ENCODE measurements around the gene CDT1. TPM values are rescaled to one million over a fixed set of nuclear protein-coding genes. Genes with fewer than 3 reads are reported as not detected.
A peak's percentile ranks its signal among the peaks of the same experiment; 100 is the strongest.

The CDT1 gene
- total RNA-seq, 4 donors from 2014 or later, result 4.7 to 25.7 (median 10.7) TPM

- peaks cover 18% of the 10 kb centered on the region for H3K36me3 ChIP-seq
- H3K4me3 ChIP-seq, result no peak overlapping the region
- H3K27me3 ChIP-seq, result no peaks in the 10 kb centered on the region
- TF ChIP-seq POLR2A (IDR thresholded peaks at IDR 0.05) (no peak), EP300 (IDR thresholded peaks at IDR 0.05) (no peak), POLR2AphosphoS5 (IDR thresholded peaks at IDR 0.05) (no peak), CTCF (IDR thresholded peaks at IDR 0.05) (no peak)
- 76% methylated on average over 5 of the region's 10 CpGs for WGBS
- H3K4me1 ChIP-seq, result peaks cover 56% of the 10 kb centered on the region
- no peak for DNase-seq (ENCODE audit: low spot score in 2 of 2)
- H3K9me3 ChIP-seq, result no peaks in the 10 kb centered on the region
- no peak overlapping the region for H3K27ac ChIP-seq
Observed at GRCh38 chr16:88809068-88809675, 5.6 kb downstream of the CDT1 start.

GRCh38 chr16:88809676-88810165 lies 6.1 kb downstream of the CDT1 start:
- peaks cover 50% of the 10 kb centered on the region for H3K4me1 ChIP-seq
- peak overlapping the region; percentile 74 for H3K4me3 ChIP-seq
- no peak overlapping the region for H3K27ac ChIP-seq

GRCh38 chr16:88810166-88810911 lies 6.8 kb downstream of the CDT1 start:
- H3K27ac ChIP-seq, result peak overlapping the region; percentile 98
- TF ChIP-seq POLR2AphosphoS5 (IDR thresholded peaks at IDR 0.05) (no peak), EP300 (IDR thresholded peaks at IDR 0.05) (no peak), POLR2A (IDR thresholded peaks at IDR 0.05) (no peak), CTCF (IDR thresholded peaks at IDR 0.05) (no peak)
- H3K4me3 ChIP-seq, result peak overlapping the region; percentile 74
- DNase-seq (ENCODE audit: low spot score in 2 of 2), result no peak
- H3K9me3 ChIP-seq, result no peaks in the 10 kb centered on the region
- no peaks in the 10 kb centered on the region for H3K27me3 ChIP-seq
- 25% methylated on average over 10 of the region's 12 CpGs for WGBS
- H3K4me1 ChIP-seq, result peaks cover 44% of the 10 kb centered on the region
- H3K36me3 ChIP-seq, result peaks cover 18% of the 10 kb centered on the region

More at GRCh38 chr16:88809676-88810165, 6.1 kb downstream of the CDT1 start:
- TF ChIP-seq POLR2AphosphoS5 (IDR thresholded peaks at IDR 0.05) (no peak), EP300 (IDR thresholded peaks at IDR 0.05) (no peak), CTCF (IDR thresholded peaks at IDR 0.05) (no peak), POLR2A (IDR thresholded peaks at IDR 0.05) (no peak)
- 65% methylated on average over 8 of the region's 10 CpGs for WGBS
- H3K27me3 ChIP-seq, result no peaks in the 10 kb centered on the region
- no peak for DNase-seq (ENCODE audit: low spot score in 2 of 2)
- H3K36me3 ChIP-seq, result peaks cover 18% of the 10 kb centered on the region
- H3K9me3 ChIP-seq, result no peaks in the 10 kb centered on the region

GRCh38 chr16:88810912-88811768 lies 7.6 kb downstream of the CDT1 start:
- Histone ChIP-seq H3K36me3 (peaks cover 18% of the 10 kb centered on the region), H3K4me3 (peak overlapping the region; percentile 74), H3K4me1 (peaks cover 41% of the 10 kb centered on the region), H3K9me3 (no peaks in the 10 kb centered on the region), H3K27ac (peak overlapping the region; percentile 98), H3K27me3 (no peaks in the 10 kb centered on the region)
- 0% methylated on average over 9 of the region's 65 CpGs for WGBS
- TF ChIP-seq CTCF (IDR thresholded peaks at IDR 0.05) (no peak), POLR2AphosphoS5 (IDR thresholded peaks at IDR 0.05) (peak; percentile 78 to 90 (median 86)), POLR2A (IDR thresholded peaks at IDR 0.05) (peak; percentile 67 to 68), EP300 (IDR thresholded peaks at IDR 0.05) (no peak)
- peak in 1 of 2 donors; percentile 87 for DNase-seq (ENCODE audit: low spot score in 2 of 2)
